IPS-NIHi7 (cell line): ENCODE results near the gene PRKCB.
"Not testable (repeated sequence)": the region's sequence is repeated elsewhere in the genome, so short reads cannot be mapped to it uniquely, and the experiment has no call there.

ENCODE experiments used
- DNase-seq: peaks from one replicate; pipeline ENCODE4 v3.0.0; 2012; ENCODE audit warnings: mixed read lengths; ENCODE audit errors: extremely low spot score

Gene PRKCB

DNA sequence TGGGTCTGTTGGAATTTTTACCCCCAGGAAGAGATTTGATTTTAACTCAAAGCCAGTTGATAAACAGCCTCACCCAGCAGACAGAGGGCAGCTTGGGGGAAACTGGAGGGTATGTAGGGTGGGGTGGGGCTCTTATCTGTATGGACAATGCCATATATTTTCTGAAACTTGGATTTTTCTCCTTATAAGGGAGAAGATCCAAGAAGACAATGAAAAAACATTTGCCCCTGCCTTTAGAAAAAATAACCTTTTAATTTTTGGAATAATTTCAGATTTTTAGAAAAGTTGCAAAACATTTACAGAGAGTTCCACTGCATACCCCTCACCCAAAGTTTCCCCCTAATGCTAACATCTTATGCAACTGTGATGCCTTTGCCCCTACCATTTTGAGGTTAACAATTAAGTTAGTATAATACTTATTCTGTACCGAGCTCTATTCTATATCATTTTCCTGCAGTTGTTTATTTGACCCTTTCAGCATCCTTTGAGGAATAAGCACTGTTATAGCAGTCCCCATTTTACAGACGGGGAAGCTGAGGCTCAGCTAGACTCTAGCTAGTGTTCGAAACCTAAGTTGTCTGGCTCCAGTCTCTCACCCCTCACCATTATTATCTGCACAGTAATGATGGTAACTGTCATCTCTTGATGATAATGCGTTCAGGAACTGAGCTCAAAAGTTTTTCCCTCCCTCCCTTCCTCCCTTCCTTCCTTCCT, 66.4 kb downstream of the PRKCB start:
- DNase-seq = no peak

DNA sequence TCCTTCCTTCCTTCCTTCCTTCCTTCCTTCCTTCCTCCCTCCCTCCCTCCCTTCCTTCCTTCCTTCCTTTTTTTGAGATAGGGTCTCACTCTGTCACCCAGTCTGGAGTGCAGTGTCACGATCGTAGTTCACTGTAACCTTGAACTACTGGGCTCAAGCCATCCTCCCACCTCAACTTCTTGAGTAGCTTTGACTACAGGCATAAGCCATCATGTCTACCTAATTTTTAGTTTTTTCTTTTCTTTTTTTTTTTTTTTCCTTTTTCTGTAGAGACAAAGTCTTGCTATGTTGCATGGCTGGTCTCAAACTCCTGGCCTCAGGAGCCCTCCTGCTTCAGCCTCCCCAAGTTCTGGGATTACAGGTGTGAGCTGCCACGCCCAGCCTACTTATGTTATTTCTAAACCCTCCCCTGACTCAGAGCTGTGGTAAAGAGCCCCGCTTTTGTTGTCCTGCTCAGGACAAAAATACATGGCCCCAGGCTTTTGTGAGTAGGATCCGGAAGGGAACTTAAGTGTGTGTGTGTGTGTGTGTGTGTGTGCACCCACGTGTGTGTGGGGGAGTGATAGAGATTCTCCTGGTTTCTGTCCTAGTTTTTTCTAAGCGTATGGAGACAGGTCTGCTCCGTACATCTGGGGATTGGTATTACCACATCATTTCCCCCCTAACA, 67.1 kb downstream of the PRKCB start:
- no peak for DNase-seq

DNA sequence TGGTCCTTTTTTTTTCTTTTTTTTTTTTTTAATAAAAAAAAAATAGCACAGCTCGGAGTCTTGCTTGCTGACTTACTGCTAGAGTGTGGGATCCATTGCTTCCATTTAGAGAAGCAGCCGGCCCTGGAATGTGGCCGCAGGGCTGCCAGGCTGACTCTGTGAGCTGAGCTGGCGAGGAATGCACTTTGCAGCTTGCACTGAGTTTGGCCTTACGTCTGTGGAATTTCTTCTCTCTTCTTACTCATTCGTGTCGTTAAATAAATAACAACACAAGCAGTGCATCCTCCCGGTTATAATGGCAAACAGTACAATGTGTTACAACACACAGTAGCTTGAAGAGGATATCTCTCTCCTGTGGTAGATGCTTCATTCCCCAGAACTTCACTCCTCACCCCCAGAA, 69.2 kb downstream of the PRKCB start:
- peak; percentile 51 for DNase-seq

DNA sequence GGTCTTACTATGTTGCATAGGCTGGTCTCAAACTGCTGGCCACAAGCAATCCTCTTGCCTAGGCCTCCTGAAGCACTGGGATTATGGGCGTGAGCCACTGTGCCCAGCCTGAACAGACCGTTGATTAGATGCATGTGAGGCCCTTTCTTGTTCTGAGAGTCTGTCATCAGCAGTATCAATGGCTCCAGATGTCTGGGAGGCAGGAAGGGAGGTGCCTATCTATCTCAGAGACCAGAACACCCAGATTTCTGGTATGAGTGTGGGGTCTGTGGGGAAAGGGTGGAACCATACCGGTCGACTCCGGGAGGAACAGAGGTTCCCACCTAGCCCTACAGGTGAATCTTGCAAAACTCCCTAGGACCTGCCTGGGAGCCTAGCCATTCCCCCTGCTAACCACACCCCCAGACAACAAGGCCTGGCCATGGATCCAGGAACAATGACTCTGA, 71.7 kb downstream of the PRKCB start:
- DNase-seq = no peak

DNA sequence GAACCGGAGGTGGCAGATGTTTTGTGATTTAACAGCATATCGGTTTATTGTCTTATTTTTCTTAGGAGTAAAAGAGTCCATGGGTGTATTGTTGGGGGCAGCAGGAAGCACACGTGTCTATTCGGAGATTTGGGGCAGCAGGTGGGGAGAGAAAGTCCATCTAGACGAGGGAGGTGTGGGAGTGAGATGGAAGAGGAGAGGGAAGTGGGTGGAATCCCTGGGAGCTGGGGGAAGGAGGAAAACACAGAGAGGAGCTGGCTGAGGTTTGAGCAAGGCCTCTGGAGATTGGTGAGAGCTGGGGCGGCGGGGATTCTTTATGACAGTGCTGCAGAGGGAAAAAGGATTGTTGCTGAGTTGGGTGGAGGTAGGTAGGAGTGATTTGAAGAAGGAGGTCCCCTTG, 72.1 kb downstream of the PRKCB start:
- no peak for DNase-seq

DNA sequence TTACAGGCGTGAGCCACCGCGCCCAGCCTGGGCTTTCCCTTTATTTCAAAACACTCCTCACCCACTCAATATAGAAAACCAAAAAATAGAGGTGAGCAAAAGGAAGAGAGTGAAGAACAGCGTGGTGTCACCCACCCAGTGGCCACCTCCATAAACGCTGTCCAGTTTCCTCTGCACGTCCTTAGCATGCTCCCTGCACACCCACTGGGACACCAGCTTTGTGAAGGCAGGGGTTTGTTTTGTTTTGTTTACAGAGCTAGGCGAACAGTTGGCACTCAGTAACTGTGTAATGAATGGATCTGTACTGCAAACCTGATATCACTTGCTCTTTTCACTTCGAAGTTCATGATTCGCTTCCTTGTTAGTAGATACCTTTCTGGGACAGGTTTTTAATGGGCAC, 73.0 kb downstream of the PRKCB start:
- no peak for DNase-seq

DNA sequence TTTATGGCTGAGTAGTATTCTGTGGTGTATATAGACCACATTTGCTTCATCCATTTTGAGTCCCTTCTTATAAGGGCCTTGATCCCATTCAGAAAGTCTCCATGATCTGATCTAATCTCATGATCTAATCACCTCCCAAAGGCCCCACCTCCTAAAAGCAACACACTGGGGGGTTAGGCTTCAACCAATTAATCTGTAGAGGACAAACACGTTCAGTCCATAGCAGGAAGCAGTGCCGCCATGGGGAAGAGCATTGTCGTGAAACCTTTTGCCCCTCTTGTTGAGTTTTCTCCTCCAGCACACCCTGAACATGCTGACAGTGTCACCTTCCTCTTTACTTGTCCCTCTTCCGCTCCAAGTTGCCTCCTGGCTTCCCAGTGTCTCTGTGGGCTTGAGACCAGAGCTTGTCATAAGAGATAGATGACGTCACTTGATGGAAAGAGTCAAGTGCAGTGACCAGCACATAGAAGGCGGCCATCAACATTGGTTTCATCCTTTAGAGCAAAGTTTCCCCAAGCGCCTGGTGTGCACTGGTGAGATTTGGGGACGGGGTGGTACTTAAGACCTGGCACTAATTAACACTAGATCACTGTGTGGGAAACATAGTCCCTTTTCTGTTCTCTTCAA, 74.1 kb downstream of the PRKCB start:
- DNase-seq = no peak

DNA sequence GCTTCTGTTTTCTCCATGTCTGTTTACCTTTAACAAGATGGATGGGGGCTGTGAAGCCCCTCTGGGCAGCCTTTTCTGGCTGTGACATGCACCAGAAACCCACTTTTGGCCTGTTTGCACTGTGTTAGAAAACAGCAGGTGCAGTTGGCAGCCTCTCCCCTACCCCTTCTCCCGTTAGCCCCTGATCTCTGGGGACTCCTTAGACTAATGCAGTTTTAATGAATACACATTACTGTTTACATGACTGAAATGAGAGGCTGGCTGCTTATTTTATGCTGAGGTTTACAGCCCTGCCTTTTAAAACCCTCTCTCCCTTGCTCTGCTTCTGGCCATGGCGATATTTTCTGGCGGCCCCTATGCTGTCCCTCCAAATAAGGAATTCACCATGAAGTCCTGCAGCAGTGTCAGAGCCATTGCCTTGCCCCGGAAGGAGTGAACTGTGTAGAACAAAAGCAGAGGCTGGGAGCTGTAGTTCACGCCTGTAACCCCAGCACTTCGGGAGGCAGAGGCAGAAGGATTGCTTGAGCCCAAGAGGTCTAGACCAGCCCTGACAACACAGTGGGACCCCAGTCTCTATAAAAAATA, 79.3 kb downstream of the PRKCB start:
- no peak for DNase-seq

DNA sequence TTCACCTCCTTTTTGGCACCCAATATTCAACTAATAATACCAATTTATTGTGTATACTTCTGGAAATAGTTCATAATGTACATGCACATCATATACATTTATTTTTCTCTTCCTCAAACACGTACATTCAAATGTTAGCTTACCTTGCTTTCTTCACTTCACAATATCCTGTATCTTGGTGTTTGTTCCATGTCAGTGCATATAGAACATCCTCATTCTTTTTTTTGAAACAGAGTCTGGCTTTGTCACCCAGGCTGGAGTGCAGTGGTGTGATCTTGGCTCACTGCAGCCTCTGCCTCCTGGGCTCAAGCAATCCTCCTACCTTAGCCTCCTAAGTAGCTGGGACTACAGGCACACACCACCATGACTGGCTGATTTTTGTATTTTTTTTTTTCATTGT, 80.8 kb downstream of the PRKCB start:
- DNase-seq = not testable (repeated sequence)

DNA sequence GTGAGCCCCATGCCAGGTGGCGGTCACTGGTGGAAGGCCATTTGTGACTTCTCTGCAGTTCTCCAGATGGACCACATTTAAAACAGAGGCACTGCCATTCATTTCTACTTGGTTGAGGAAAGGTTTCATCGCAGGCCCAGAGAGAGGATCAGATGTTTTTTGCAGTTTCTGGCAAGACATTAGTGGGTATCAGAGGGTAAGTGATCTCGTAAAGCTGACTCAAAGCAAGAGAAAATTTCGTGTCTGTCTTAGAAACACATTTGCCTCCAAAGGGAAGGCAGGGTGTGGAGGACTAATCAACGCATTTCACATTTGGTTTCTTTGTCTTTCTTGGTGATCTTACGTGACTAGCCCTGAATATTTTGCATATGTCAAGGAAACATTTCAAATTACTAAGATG, 81.8 kb downstream of the PRKCB start:
- DNase-seq = no peak

DNA sequence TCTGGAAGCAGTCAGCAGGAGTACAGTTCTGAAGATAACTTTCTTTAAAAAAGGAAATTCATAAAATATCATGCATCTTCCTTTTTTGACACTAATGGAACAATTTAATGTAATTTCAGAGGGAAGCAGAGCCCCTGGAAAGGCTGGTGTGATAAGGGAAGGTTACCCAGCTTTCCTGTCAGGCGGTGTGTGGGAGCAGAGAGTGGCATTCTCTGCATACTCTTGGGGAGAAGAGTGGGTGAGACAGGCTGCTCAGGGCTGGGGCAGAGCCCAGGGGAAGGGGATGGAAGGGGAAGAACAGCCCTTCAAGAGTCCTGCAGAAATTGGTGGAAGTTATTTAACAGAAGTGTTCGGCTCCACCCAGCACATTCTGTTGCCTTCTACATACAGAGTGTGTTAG, 84.7 kb downstream of the PRKCB start:
- DNase-seq = no peak

DNA sequence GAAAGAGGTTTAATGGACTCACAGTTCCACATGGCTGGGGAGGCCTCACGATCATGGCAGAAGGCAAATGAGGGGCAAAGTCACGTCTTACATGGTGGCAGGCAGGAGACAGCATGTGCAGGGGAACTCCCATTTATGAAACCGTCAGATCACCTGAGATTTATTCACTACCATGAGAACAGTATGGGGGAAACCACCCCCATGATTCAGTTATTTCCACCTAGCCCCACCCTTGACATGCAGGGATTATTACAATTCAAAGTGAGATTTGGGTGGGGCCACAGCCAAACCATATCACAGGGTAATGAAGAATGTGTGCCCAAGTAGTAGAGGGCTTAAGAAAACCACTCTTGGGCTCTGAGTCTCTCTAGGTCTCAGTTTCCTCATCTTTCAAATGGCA, 85.1 kb downstream of the PRKCB start:
- no peak for DNase-seq

DNA sequence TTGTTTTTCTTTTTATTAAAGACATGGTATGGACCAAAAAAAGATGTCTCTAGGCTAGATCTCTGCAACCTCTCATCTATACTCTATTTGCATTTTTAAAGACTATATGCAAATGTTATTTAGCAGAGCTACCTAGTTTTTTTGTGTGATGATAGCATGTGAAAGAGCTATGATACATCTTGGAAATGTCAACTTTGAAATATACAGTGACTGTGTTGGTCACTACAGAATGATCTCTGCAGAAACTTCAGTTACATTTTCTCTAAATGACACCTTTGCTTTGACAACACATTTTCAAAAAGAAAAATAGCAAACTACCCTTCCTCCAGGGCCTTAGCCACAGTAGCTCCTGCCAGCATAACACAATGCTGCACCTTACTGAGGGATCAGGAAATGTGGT, 86.6 kb downstream of the PRKCB start:
- DNase-seq = no peak

DNA sequence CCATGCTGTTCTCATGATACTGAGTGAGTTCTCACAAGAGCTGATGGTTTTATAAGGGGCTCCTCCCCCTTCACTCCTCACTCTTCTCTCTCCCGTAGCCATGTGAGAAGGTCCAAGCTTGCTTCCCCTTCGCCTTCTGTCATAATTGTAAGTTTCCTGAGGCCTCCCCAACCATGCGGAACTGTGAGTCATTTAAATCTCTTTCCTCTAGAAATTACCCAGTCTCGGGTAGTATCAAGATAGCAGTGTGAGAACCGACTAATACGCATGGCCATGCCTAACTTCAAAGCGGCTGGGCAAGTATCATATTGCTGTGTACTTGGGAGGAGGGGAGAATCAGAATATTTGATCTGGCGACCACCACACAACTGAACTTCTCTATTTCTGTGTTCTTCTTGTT, 88.3 kb downstream of the PRKCB start:
- no peak for DNase-seq

DNA sequence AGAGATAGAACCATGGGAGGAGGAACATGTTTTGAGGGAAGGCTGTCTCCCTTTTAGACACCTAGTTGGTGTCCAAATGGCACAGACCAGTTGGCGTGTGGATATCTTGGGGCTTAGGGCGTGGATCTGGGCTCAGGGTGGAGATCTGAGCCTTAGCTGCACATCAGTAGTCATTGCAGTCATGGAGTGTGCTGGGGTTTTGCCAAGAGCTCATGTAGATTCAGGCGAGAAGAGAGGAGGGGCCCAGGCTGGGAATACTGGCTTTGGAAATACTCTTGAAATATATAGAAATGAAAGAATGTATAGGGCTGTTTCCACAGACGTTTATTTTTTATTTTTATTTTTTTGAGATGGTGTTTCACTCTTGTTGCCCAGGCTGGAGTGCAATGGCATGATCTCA, 92.0 kb downstream of the PRKCB start:
- no peak for DNase-seq

DNA sequence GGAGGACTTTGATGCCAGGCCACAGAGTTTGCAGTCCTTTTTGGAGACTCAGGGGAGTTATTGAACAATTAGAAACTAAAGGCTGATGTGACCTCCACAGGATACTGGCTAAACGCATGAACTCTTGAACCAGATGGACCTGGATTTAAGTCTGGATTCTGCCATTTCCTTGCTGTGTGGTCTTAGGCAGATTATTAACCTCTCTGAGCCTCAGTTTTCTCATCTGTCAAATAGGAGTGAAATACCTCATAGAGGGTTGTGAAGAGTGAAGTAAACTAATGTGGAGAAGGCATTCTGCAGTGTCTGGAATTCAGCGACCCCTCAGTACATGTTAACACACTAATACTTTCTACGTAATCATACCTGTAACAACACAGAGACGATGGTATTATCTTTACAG, 93.5 kb downstream of the PRKCB start:
- no peak for DNase-seq

DNA sequence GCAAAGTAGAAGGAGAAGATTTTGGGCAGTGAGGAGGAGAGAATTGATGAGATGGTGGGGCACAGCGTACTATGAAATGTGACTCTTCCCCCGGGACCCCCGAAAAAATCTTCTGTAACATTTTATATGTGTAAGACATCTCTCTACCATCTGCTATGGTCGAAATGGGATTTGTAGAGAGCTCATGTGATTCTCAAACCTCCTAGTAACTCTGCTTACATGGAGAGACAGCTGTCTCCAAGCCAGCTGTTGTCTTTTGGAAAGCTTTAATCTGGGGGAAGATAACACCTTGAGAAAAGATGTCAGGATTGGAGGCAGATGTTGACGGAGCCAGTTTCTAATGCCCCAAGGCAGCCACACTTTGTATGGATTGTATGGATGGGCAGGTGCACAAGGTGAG, 94.1 kb downstream of the PRKCB start:
- DNase-seq = no peak

DNA sequence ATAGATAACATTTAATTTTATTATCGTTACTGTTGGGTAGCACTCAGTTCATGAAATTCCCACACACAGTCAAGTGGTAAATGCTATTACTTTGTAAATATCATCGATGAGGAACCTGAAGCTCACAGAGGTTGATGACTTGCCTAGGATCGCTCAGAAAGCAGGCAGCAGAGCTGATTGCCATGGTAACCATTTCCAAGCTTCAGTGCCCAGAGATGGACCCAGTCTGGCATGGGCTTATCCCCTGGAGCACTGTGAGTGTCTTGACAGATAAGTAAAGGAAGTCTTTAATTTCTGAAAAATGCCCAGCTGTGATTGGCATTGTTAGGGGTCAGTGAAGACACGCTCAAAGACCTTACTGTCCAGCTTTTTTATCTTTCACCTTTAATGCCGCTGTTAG, 95.0 kb downstream of the PRKCB start:
- DNase-seq = no peak

DNA sequence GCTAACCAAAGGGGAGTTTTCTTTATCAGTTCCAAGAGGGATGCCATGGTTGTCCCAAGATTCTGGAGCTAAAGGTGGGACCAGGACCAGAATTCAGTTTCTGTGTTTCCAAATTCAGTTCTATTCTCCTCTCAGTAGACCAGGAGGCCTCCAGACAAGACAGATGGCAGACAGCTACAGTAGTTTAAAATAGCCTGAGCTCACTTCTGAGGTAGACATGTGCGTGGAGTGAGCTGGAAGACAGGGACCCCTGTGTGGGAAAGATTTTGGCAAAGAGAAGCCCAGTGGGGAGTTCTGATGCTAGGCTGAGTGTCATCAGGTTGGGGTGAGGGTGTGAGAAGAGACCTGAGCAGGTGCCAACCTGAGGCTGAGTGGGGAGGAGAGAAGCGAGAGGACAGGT, 95.4 kb downstream of the PRKCB start:
- DNase-seq = no peak

DNA sequence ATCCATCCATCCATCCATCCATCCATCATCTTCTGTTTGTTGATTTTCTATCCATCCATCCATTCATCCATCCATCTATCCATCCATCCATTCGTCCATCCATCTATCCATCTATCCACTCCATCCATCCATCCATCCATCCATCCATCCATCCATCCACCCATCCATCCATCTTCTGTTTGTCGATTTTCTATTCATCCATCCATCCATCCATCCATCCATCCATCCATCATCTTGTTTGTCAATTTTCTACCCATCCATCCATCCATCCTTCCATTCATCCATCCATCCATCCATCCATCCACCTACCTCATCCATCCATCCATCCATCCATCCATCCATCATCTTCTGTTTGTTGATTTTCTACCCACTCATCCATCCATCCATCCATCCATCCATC, 97.9 kb downstream of the PRKCB start:
- not testable (repeated sequence) for DNase-seq

DNA sequence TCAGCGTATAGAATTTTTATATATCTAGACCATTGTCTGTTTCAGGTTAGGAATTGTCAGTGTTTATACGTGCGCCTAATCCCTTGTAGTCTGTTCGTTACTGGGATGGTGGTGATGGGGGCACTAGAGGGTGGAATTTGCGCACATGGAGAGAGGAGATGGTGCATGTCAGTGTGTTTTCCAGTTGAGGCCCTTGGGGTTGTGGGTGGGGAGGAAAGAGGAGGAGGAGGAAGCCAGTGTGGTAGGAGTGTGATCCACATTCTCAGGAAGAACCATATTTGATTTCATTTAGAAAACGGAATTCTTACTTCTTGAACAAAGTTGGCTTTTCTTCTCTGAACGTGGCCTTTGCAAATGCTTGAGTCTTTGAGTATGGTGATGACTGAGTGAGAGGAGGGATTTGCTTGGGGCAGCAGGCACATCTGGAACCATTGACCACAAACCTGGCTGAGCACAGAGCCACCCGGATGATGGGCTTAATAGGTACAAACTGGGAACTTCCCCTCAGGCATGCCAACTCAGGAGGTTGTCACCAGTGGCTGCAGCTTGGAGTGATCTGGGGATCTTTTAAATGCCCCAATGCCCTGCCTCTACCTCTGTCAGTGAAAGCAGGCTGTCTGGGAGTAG, 98.9 kb downstream of the PRKCB start:
- DNase-seq = no peak

DNA sequence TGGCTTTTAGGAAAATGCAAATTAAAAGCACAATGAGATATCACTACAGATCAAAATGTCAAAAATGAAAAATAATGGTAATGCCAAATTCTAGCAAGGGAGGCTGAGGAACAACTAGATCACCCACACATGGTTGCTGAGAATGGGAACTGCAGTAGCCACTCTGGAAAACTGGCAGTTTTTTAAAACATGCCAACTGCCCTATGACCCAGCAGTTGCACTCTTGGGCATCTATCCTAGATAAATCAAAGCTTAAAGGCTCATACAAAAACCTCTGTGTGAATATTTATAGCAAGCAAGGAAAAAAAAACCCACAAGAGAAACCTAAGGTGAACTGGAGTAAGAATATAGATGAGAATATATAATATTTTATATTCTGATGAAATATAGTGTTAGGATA, 104.3 kb downstream of the PRKCB start:
- DNase-seq = no peak
